Lung (tissue), 16 donors: Measurements from ENCODE around the gene TAPBPL. TPM values are rescaled to one million over a fixed set of nuclear protein-coding genes. Genes with fewer than 3 reads are reported as not detected.
A peak's percentile ranks its signal among the peaks of the same experiment; 100 is the strongest.

Source experiments
- ATAC-seq: fragments of 200-7000 bp; cut with Tn5 transposase; one replicate; pipeline ENCODE4 v1.9.1; 2020; ENCODE audit warnings: moderate number of reproducible peaks; ENCODE audit not compliant: insufficient read depth, low FRiP score
- DNase-seq, 3 donors: peaks; one replicate each; pipeline ENCODE4 v3.0.0-alpha.2; 2013 to 2017
- H3K27ac ChIP-seq, 2 donors: one replicate each; pipeline ENCODE4 v1.5.1; 2013; ENCODE audit warnings: mild to moderate bottlenecking in 2 of 2, moderate library complexity in 2 of 2, control low read depth in 1 of 2, inconsistent platforms in 1 of 2, low read depth in 1 of 2, low read length in 1 of 2
- H3K27me3 ChIP-seq, 3 donors: one replicate each; pipeline ENCODE4 v1.5.1; 2013; ENCODE audit warnings: low read length in 2 of 3; ENCODE audit not compliant: control insufficient read depth in 3 of 3, insufficient read depth in 3 of 3
- H3K36me3 ChIP-seq, 4 donors: one replicate each; pipeline ENCODE4 v1.5.1; 2013; ENCODE audit warnings: low read length in 4 of 4, mild to moderate bottlenecking in 1 of 4, moderate library complexity in 1 of 4; ENCODE audit not compliant: control insufficient read depth in 4 of 4, insufficient read depth in 4 of 4
- H3K4me1 ChIP-seq, 5 donors: one replicate each; pipeline ENCODE4 v1.5.1; 2013; ENCODE audit warnings: low read length in 5 of 5, mild to moderate bottlenecking in 2 of 5, moderate library complexity in 1 of 5; ENCODE audit not compliant: control insufficient read depth in 5 of 5, insufficient read depth in 5 of 5
- H3K4me3 ChIP-seq: one replicate; pipeline ENCODE4 v1.5.1; 2013; ENCODE audit warnings: mild to moderate bottlenecking, control low read depth, moderate library complexity
- H3K9ac ChIP-seq, 2 donors: one replicate each; pipeline ENCODE4 v1.5.1; 2013; ENCODE audit warnings: low read length in 2 of 2, control low read depth in 1 of 2; ENCODE audit not compliant: insufficient read depth in 1 of 2
- H3K9me3 ChIP-seq, 4 donors: one replicate each; pipeline ENCODE4 v1.5.1; 2013; ENCODE audit warnings: low read length in 3 of 4, mild to moderate bottlenecking in 1 of 4, moderate library complexity in 1 of 4; ENCODE audit not compliant: control insufficient read depth in 4 of 4, insufficient read depth in 3 of 4
- WGBS, 2 donors: extraction: QIAGEN DNeasy Blood & Tissue Kit; methylation state at CpG; one replicate each; pipeline ENCODE4 v1.1.7; 2013; 5-methylcytosine and 5-hydroxymethylcytosine counted together
- long read RNA-seq, 5 donors: transcript quantifications; one replicate each; lab custom pipeline, GENCODE V29; 2026
- polyA plus RNA-seq, 2 donors: library from polyadenylated mRNA; stranded (reverse); fragments of 200-250 nt; gene quantifications; one replicate each; pipeline ENCODE4 v1.2.1, GENCODE V29; 2013
- total RNA-seq, 2 donors: library from RNA; depleted of rRNA in 1 of 2; stranded (reverse); fragments of >200 nt in 1 of 2; gene quantifications; one replicate each; pipeline ENCODE4 v1.2.1, GENCODE V29; 2014 to 2021
- TF ChIP-seq, protein P1 (sequence below): IDR thresholded peaks from 2 replicates; pipeline ENCODE4 v1.5.1; 2012; ENCODE audit warnings: mild to moderate bottlenecking; ENCODE audit errors: control extremely low read depth, extremely low read depth
- donor health status: control.
- donor health status: control.
- donor health status: Bipolar disorder and iron deficiency.
- donor health status: healthy.
- donor health status: DM: yes; HTN: yes; CAD: no.

Gene TAPBPL, protein sequence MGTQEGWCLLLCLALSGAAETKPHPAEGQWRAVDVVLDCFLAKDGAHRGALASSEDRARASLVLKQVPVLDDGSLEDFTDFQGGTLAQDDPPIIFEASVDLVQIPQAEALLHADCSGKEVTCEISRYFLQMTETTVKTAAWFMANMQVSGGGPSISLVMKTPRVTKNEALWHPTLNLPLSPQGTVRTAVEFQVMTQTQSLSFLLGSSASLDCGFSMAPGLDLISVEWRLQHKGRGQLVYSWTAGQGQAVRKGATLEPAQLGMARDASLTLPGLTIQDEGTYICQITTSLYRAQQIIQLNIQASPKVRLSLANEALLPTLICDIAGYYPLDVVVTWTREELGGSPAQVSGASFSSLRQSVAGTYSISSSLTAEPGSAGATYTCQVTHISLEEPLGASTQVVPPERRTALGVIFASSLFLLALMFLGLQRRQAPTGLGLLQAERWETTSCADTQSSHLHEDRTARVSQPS
- 10 to 100 TPM; 27.4 to 28.2 TPM for total RNA-seq
- polyA plus RNA-seq: 10 to 100 TPM; 11.2 to 26.8 TPM
- long read RNA-seq, donor 1, transcript TAPBPL-201 (7 exons, 1,741 nt): major isoform, 5 of 6 reads
- long read RNA-seq, donor 1, partial matches to known transcripts: 0 of 6 reads
- long read RNA-seq, donor 1, other reads (novel, unspliced or antisense): 0 of 6 reads
- long read RNA-seq, donor 2, partial matches to known transcripts: 0 of 5 reads
- long read RNA-seq, donor 2, other reads (novel, unspliced or antisense): 0 of 5 reads
- long read RNA-seq, donor 3, partial matches to known transcripts: 8 of 8 reads
- long read RNA-seq, donor 3, other reads (novel, unspliced or antisense): 0 of 8 reads
- long read RNA-seq, donor 4, partial matches to known transcripts: 0 of 3 reads
- long read RNA-seq, donor 4, other reads (novel, unspliced or antisense): 0 of 3 reads
- long read RNA-seq, donor 5, partial matches to known transcripts: 20 of 24 reads
- long read RNA-seq, donor 5, other reads (novel, unspliced or antisense): 0 of 24 reads

GRCh38 chr12:6451348-6452244, at the start of gene TAPBPL:
Gene TAPBPL (plus strand): TSS chr12:6452042. CDS start chr12:6452249, 207 bp downstream.
- Histone ChIP-seq H3K36me3 (peaks cover 0 to 12% (median 3%) of the 10 kb centered on the region in 4 donors), H3K27me3 (no peaks in the 10 kb centered on the region), H3K4me1 (peaks cover 0 to 32% (median 8%) of the 10 kb centered on the region in 5 donors), H3K9ac (peak within 1 kb of the TSS; percentile 73 to 79), H3K4me3 (peak within 1 kb of the TSS; percentile 70), H3K27ac (peak within 1 kb of the TSS; percentile 95 to 99), H3K9me3 (no peaks in the 10 kb centered on the region)
- ATAC-seq (peak; percentile 90), DNase-seq (peak; percentile 87 to 95 (median 91))
- WGBS, 2 donors: 0 to 1% methylated on average over 26 to 27 of the region's 27 CpGs
- TF ChIP-seq, protein P1, sequence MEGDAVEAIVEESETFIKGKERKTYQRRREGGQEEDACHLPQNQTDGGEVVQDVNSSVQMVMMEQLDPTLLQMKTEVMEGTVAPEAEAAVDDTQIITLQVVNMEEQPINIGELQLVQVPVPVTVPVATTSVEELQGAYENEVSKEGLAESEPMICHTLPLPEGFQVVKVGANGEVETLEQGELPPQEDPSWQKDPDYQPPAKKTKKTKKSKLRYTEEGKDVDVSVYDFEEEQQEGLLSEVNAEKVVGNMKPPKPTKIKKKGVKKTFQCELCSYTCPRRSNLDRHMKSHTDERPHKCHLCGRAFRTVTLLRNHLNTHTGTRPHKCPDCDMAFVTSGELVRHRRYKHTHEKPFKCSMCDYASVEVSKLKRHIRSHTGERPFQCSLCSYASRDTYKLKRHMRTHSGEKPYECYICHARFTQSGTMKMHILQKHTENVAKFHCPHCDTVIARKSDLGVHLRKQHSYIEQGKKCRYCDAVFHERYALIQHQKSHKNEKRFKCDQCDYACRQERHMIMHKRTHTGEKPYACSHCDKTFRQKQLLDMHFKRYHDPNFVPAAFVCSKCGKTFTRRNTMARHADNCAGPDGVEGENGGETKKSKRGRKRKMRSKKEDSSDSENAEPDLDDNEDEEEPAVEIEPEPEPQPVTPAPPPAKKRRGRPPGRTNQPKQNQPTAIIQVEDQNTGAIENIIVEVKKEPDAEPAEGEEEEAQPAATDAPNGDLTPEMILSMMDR: no peak

GRCh38 chr12:6404390-6404789, 47.5 kb upstream of the TAPBPL start:
- H3K36me3 ChIP-seq: peaks cover 0 to 1% (median 0%) of the 10 kb centered on the region in 4 donors
- TF ChIP-seq, protein P1: no peak
- H3K27ac ChIP-seq: no peak overlapping the region
- H3K9me3 ChIP-seq: no peaks in the 10 kb centered on the region
- 90 to 97% methylated on average over 5 of the region's 5 CpGs for WGBS, 2 donors
- ATAC-seq (no peak), DNase-seq (no peak)
- H3K9ac ChIP-seq: no peak overlapping the region
- H3K27me3 ChIP-seq: no peaks in the 10 kb centered on the region
- H3K4me3 ChIP-seq: no peak overlapping the region
- no peaks in the 10 kb centered on the region for H3K4me1 ChIP-seq

DNA sequence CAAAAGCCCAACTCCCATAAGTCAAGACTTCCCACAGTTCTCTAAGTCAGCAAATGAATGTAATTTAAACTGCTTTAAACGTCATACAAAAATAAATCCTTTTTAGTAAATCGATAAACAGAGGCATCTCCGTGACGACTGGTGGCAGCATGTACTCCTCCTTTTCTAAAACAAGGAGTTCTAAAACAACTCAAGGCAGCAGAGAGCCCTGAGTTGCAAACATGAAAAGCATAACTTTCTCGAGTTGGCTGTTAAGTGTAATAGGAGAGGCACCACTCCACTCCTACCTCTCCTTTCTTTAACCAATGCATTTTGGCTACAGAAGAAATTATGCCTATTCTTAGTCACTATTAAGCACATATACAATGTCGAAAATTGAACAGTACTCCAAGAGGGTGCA, 45.9 kb upstream of the TAPBPL start:
- WGBS, 2 donors: 63 to 85% methylated on average over 6 of the region's 6 CpGs
- H3K9me3 ChIP-seq: no peaks in the 10 kb centered on the region
- H3K27me3 ChIP-seq: no peaks in the 10 kb centered on the region
- H3K36me3 ChIP-seq: no peaks in the 10 kb centered on the region
- H3K9ac ChIP-seq: no peak overlapping the region
- peak in 1 of 3 donors; percentile 45 for DNase-seq
- H3K4me1 ChIP-seq: no peaks in the 10 kb centered on the region
- no peak overlapping the region for H3K4me3 ChIP-seq
- no peak overlapping the region for H3K27ac ChIP-seq
- TF ChIP-seq, protein P1: no peak
- ATAC-seq: no peak
